Measurements from ENCODE around the gene SLC45A2.
"Not testable (repeated sequence)": the region's sequence is repeated elsewhere in the genome, so short reads cannot be mapped to it uniquely, and the experiment has no call there.

The SLC45A2 gene

DNA sequence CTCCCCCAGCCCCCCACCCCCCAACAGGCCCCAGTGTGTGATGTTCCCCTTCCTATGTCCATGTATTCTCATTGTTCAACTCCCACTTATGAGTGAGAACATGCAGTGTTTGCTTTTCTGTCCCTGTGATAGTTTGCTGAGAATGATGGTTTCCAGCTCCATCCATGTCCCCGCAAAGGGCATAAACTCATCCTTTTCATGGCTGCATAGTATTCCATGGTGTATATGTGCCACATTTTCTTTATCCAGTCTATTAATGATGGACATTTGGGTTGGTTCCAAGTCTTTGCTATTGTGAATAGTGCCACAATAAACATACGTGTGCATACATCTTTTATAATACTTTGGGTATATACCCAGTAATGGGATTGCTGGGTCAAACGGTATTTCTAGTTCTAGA, 69.6 kb downstream of the SLC45A2 start:
- not testable (repeated sequence) for DNase-seq

DNA sequence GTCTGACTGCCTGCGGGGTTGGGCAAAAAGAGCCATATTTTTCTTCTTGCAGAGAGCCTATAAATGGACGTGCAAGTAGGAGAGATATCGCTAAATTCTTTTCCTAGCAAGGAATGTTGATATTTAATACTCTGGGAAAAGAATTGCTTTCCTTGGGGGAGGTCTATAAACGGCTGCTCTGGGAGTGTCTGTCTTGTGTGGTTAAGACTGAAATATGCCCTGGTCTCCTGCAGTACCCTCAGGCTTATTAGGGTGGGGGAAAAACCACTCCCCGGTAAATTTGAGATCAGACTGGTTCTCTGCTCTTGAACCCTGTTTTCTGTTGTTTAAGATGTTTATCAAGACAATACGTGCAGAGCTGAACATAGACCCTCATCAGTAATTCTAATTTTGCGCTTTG, 78.2 kb downstream of the SLC45A2 start:
- DNase-seq: not testable (repeated sequence)

DNA sequence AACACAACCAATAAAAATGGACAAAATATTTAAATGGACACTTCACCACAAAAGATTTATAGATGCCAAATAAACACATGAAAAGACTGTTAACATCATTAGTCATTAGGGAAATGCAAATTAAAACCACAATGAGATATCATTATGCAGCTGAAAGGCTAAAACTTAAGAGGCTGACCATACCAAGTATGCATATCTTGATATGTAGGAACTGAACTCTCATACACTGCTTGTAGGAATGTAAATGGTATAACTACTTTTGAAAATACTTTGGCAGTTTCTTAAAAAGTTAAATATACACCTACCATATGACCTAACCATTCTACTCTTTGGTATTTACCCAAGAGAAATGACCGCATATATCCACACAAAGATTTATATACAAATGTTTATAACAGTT, 79.1 kb downstream of the SLC45A2 start:
- DNase-seq: no peak

DNA sequence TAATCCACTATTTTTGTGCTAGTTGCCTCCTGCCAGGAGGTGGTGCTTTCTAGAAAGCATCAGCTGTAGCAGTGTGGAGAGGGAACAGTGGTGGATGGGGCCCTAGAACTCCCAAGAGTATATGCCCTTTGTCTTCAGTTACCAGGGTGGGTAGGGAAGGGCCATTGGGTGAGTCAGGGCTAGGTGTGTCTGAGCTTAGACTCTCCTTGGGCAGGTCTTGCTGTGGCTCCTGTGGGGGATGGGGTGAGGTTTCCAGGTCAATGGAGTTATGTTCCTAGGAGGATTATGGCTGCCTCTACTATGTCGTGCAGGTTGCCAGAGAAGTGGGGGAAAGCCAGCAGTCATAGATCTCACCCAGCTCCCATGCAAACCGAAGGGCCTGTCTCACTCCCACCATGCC, 81.4 kb downstream of the SLC45A2 start:
- DNase-seq: no peak

DNA sequence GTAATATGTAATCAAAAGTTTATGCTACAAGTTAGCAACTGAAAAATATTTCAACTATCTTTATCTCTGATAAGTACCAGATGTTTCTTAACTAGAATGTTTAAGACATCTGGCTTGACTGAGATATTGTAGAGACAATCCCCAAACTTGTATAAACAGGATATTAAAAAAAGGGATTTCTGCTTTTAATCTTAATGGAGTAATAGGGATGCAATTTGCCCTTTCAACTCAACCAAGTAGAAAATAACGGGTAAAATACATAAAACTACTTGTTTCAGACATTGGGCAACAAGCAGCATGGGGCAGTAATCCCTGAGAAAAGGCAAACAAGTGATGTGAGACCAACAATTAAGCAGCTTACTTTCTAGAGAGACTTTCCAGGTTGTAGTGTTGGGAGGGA, 83.3 kb downstream of the SLC45A2 start:
- no peak for DNase-seq

All from CD4-positive, alpha-beta T cell treated with Interferon gamma for 1 hour (primary cell).